ENCODE data around the gene PGGHG.

DNA sequence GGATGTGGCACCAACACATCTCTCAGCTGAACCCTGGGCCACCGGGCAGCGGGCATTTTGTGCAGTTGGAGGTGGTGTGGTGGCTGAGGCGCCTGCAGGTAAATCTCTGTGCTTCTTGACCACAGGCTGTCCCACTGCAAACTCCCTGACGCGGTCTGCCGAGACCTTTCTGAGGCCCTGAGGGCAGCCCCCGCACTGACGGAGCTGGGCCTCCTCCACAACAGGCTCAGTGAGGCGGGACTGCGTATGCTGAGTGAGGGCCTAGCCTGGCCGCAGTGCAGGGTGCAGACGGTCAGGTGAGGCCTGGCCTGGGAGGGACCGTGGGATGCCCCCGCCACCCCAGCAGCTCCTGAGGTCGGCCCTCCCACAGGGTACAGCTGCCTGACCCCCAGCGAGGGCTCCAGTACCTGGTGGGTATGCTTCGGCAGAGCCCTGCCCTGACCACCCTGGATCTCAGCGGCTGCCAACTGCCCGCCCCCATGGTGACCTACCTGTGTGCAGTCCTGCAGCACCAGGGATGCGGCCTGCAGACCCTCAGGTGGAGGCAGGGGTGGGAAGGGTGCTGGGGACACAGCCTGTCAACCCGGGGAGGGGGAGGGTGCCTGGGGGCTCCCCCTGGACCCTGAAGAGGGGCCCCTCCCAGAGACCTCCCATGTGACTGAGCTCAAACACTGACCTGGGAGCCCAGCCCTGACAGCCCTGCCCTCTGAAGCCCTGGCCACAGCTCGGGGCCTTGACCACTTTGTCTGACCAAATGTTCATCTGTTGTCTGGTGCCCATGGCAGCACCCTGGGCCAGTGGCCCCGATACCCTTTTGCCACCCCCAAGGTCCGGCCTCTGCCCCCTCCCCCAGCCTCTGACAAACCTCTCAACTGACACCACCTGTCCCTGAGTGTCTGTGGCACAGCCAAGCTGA lies 4.6 kb upstream of the PGGHG start:
- TF ChIP-seq CTCF (IDR thresholded peaks at IDR 0.05) (no peak), EZH2phosphoT487 (IDR thresholded peaks at IDR 0.05) (no peak), EZH2 (IDR thresholded peaks at IDR 0.05) (no peak)
